Coronary artery (tissue), 2 donors: ENCODE results near the gene ATXN2.
"Not testable (repeated sequence)": the region's sequence is repeated elsewhere in the genome, so short reads cannot be mapped to it uniquely, and the experiment has no call there.

Experiments used
- DNase-seq: peaks from one replicate; pipeline ENCODE4 v3.0.0-alpha.2; 2017; ENCODE audit warnings: low spot score
- H3K27ac ChIP-seq, 2 donors: fragments of 200-600 bp; sonication (generic); one replicate each; pipeline ENCODE4 v1.5.1; 2016 to 2019
- H3K4me3 ChIP-seq: fragments of 200-600 bp; sonication (generic); 2 replicates; pipeline ENCODE4 v1.5.1; 2016; ENCODE audit warnings: mild to moderate bottlenecking, moderate library complexity
- TF ChIP-seq, protein P1 (sequence below): fragments of 200-600 bp; sonication (generic); IDR thresholded peaks from one replicate; pipeline ENCODE4 v1.5.1; 2019; ENCODE audit warnings: antibody characterized with exemption

Gene ATXN2

DNA sequence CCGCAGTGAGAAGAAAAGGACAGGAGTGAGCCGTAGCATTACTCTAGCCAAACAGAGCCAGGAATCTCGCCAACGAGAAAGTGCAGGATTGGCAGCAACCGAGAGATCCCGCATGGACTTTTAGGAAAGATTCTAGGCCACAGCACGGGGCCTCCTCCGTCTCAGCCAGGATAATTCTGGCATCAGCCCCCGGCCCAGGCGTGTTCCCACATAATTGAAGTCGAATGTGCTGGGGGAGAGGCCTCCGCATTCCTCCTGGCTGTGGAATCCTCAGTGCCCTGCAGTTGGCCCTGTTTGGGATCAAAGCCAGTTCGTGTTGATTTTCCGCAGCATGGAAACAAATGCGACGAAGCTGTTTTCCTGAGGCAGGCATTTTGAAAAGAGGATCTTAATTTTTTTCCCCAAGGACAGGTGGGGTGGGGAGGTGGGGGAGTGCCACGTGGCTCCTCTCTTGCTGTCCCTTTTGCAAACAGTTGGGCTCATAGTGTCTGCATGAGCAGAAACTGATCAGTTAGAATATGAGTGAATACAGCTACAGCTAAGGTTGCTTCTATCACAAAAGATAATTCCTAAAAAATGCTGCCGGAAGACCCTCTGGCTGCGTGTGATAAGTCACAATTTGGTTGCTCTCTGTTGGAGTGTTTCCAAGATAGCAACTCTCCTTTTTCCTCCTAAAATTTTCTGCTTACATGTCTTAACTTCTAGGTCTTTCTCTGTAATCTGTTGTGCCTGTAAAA, 37.3 kb upstream of the ATXN2 start:
- H3K27ac ChIP-seq = peak overlapping the region; percentile 58 to 76
- DNase-seq = peak; percentile 77
- TF ChIP-seq, protein P1, sequence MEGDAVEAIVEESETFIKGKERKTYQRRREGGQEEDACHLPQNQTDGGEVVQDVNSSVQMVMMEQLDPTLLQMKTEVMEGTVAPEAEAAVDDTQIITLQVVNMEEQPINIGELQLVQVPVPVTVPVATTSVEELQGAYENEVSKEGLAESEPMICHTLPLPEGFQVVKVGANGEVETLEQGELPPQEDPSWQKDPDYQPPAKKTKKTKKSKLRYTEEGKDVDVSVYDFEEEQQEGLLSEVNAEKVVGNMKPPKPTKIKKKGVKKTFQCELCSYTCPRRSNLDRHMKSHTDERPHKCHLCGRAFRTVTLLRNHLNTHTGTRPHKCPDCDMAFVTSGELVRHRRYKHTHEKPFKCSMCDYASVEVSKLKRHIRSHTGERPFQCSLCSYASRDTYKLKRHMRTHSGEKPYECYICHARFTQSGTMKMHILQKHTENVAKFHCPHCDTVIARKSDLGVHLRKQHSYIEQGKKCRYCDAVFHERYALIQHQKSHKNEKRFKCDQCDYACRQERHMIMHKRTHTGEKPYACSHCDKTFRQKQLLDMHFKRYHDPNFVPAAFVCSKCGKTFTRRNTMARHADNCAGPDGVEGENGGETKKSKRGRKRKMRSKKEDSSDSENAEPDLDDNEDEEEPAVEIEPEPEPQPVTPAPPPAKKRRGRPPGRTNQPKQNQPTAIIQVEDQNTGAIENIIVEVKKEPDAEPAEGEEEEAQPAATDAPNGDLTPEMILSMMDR = no peak
- peak overlapping the region; percentile 60 for H3K4me3 ChIP-seq

DNA sequence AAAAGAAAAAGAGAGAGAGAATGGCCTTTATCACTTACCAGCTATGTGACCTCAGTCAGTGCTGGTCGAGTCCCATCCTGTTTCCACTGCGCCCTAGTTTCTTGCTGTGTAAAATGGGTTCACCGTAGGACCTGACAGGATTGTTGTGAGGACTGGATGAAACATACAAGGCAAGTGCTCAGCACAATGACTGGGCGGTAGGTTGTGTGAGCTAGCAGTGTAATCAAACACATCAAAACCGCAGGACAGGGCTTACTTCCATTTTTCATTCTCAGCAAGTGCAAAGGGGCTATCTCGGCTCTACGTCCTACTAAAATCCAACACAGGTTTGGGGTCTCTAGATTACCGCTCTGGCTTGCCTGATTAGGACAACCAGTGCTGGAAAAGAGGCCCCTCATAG, 36.4 kb upstream of the ATXN2 start:
- Histone ChIP-seq H3K4me3 (no peak overlapping the region), H3K27ac (peak overlapping the region; percentile 58 to 76)
- TF ChIP-seq, protein P1 = no peak
- no peak for DNase-seq

DNA sequence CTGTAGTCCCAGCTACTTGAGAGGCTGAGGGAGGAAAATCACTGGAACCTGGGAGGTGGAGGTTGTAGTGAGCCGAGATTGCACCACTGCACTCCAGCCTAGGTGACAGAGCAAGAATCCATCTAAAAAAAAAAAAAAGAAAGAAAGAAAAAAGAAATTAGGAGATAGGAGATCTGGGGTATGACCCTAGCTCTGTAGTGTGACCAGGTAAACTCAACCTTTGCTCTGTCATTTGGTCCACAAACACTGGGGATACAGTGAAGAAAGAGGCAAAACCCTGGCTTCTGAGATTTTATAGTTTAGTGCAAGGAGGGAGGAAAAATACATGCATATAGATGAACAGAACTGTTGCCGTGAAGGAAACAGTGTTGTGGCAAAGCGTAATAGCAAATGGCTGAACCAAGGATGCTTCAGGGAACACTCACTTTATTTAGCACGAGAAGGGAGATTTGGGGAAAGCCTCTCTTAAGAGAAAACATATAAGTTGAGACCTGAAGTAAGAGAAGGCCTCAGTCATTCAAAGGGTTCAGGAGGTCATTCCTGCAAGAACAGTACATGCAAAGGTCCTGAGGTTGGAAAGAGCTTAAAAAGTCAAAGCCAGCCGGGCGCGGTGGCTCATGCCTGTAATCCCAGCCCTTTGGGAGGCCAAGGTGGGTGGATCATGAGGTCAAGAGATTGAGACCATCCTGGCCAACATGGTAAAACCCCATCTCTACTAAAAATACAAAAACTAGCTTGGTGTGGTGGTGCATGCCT, 29.6 kb upstream of the ATXN2 start:
- Histone ChIP-seq H3K4me3 (no peak overlapping the region), H3K27ac (no peak overlapping the region)
- TF ChIP-seq, protein P1 = no peak
- DNase-seq = no peak

DNA sequence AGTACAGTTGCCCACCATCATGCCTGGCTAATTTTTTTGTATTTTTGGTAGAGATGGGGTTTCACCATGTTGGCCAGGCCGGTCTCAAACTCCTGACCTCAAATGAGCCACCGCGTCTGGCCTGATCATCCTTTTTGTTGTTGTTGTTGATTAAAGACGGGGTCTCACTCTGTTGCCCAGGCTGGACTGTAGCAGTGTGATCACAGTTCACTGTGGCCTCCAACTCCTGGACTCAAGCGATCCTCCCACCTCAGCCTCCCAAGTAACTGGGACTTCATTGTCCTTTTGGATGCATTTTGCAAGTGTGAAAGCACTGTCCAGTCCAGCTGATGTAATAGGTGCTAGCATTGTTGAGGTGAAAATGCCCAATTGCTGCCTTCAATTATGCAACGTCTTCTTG, 27.1 kb upstream of the ATXN2 start:
- TF ChIP-seq, protein P1 = no peak

DNA sequence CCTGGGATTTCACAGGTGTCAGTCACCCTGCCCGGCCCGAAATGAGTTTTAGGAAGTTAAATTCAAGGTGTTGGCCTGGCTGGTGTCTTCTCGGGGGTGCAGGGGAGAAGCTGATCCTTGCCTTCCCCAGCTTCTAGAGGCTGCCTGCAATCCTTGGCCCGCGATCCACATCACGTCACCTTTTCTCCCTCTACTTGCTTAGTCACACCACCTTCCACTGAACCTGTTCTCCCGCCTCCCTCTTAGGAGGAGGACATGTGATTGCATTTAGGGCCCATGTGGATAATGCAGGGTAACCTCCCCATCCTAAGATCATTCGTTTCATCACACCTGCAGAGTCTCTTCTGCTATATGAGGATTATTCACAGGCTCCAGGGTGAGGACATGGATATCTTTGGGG, 25.4 kb upstream of the ATXN2 start:
- TF ChIP-seq, protein P1 = no peak
- no peak overlapping the region for H3K27ac ChIP-seq
- H3K4me3 ChIP-seq = no peak overlapping the region
- no peak for DNase-seq

More for the DNA sequence above, 27.1 kb upstream of the ATXN2 start:
- no peak for DNase-seq
- Histone ChIP-seq H3K4me3 (no peak overlapping the region), H3K27ac (no peak overlapping the region)

DNA sequence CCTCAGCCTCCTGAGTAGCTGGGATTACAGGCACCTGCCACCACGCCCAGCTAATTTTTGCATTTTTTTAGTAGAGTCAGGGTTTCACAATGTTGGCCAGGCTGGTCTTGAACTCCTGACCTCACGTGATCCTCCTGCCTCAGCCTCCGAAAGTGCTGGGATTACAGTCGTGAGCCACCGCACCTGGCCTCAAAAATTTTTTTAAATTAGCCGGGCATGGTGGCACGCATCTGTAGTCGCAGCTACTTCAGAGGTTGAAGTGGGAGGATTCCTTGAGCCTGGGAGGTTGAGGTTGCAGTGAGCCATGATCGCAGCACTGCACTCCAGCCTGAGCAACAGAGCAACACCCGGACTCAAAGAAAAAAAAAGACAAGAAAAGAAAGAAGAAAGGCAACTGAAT, 18.7 kb upstream of the ATXN2 start:
- not testable (repeated sequence) for DNase-seq, H3K27ac ChIP-seq, H3K4me3 ChIP-seq

DNA sequence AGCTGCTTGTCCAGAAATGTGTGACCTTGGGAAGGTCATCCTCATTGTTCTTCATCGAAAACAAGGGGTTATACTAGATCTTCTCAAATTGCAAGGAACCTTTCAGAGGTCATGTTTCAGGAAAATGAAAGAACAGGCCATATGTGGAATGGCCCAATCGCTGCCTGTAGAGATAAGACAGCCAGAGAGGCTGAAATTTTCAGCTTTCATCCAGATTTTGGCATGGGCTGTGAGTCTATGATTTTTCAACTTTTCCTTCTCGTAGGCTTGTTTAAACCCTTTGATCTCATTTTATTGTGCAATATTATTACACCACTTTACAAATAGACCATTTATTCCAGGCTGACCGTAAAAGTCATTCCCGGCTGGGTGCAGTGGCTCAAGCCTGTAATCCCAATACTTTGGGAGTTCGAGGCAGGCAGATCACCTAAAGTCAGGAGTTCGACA, 17.1 kb upstream of the ATXN2 start:
- no peak for DNase-seq

More for the DNA sequence above, 17.1 kb upstream of the ATXN2 start:
- Histone ChIP-seq H3K4me3 (no peak overlapping the region), H3K27ac (no peak overlapping the region)
- TF ChIP-seq, protein P1 = no peak
